Endothelial cell of umbilical vein (primary cell): ENCODE data around the gene DPH1. TPM values are rescaled to one million over a fixed set of nuclear protein-coding genes. Genes with fewer than 3 reads are reported as not detected.

Source experiments
- BruUV-seq: library from RNA; stranded (reverse); fragments of 400-500 nt; replicated peaks from 2 replicates; lab custom pipeline; 2021; lab: Mats Ljungman, UMichigan
- CTCF ChIA-PET: fragments of 300-600, 350-600 bp; sonication (Branson Sonifier 250); formaldehyde crosslinking; loops from one replicate; lab custom pipeline; 2021; ENCODE audit warnings: antibody characterized with exemption, inconsistent platforms; lab: Charles Lee
- POLR2A ChIA-PET: fragments of 300-600, 350-600 bp; sonication (Branson Sonifier 250); formaldehyde crosslinking; loops from one replicate; lab custom pipeline; 2021; ENCODE audit warnings: antibody characterized with exemption, inconsistent platforms; lab: Charles Lee
- DNase-seq: peaks from one replicate; pipeline ENCODE4 v3.0.0-alpha.2; 2011; ENCODE audit warnings: low read depth, low spot score
- FAIRE-seq: peaks from 2 replicates; lab custom pipeline; 2011; peaks lifted over from hg19 to GRCh38; lab: Jason Lieb, UNC
- H2AFZ ChIP-seq: 2 replicates; pipeline ENCODE4 v1.6.0; 2012; ENCODE audit warnings: low read depth, low read length, control low read depth, inconsistent platforms
- H3K27ac ChIP-seq: 2 replicates; pipeline ENCODE4 v1.5.1; 2011; ENCODE audit warnings: low read depth, mild to moderate bottlenecking, control low read depth, low read length, moderate library complexity; ENCODE audit not compliant: insufficient read depth
- H3K27me3 ChIP-seq, 2 experiments: 2 replicates each; pipeline versions ENCODE4 v1.6.0 to v1.6.1; 2011; ENCODE audit warnings: low read length in 2 of 2, mixed read lengths in 1 of 2; ENCODE audit not compliant: control insufficient read depth in 2 of 2, insufficient read depth in 2 of 2
- H3K36me3 ChIP-seq, 2 experiments: 2 replicates in 1 of 2; 3 replicates in 1 of 2; pipeline ENCODE4 v1.5.1; 2011; ENCODE audit warnings: low read length in 2 of 2, mild to moderate bottlenecking in 1 of 2, moderate library complexity in 1 of 2; ENCODE audit not compliant: control insufficient read depth in 2 of 2, insufficient read depth in 2 of 2; ENCODE audit errors: extremely low read depth in 1 of 2
- H3K4me1 ChIP-seq: 3 replicates; pipeline ENCODE4 v1.5.1; 2011; ENCODE audit warnings: mild to moderate bottlenecking, low read length; ENCODE audit not compliant: control insufficient read depth, insufficient read depth; ENCODE audit errors: extremely low read depth
- H3K4me2 ChIP-seq: 2 replicates; pipeline ENCODE4 v1.6.1; 2011; ENCODE audit warnings: low read length, control low read depth, mixed read lengths; ENCODE audit not compliant: insufficient read depth
- H3K4me3 ChIP-seq, 3 experiments: fragments of 200-600 bp in 1 of 3; sonication (generic), shearing (Covaris generic) in 1 of 3; replicated peaks in 1 of 3; 2 replicates each; pipeline ENCODE4 v1.5.1; 2011 to 2016; ENCODE audit warnings: control low read depth in 3 of 3, low read length in 3 of 3, mild to moderate bottlenecking in 2 of 3, inconsistent platforms in 1 of 3, low read depth in 1 of 3, moderate library complexity in 1 of 3; ENCODE audit not compliant: insufficient read depth in 1 of 3
- H3K79me2 ChIP-seq: 2 replicates; pipeline ENCODE4 v1.6.0; 2012; ENCODE audit warnings: low read length, inconsistent platforms; ENCODE audit not compliant: control insufficient read depth, insufficient read depth
- H3K9ac ChIP-seq: replicated peaks from 2 replicates; pipeline ENCODE3; 2011; ENCODE audit warnings: low read length, control low read depth; ENCODE audit not compliant: insufficient read depth; ENCODE audit errors: extremely low read depth
- H3K9me1 ChIP-seq: replicated peaks from 3 replicates; pipeline ENCODE4 v1.6.0; 2011; ENCODE audit warnings: mild to moderate bottlenecking, low read length; ENCODE audit not compliant: control insufficient read depth, insufficient read depth; ENCODE audit errors: extremely low read depth
- H3K9me3 ChIP-seq: replicated peaks from 2 replicates; pipeline ENCODE4 v1.5.1; 2012; ENCODE audit warnings: low read length, inconsistent platforms; ENCODE audit not compliant: control insufficient read depth, insufficient read depth
- H4K20me1 ChIP-seq: replicated peaks from 2 replicates; pipeline ENCODE3; 2011; ENCODE audit warnings: mild to moderate bottlenecking, low read length; ENCODE audit not compliant: control insufficient read depth, insufficient read depth; ENCODE audit errors: extremely low read depth
- EZH2 ChIP-seq: IDR thresholded peaks from 2 replicates; pipeline ENCODE4 v1.6.1; 2012; ENCODE audit warnings: borderline replicate concordance, low read depth, mild to moderate bottlenecking, moderate library complexity, low read length, inconsistent platforms; ENCODE audit not compliant: severe bottlenecking
- FOS ChIP-seq: IDR thresholded peaks from 2 replicates; pipeline ENCODE4 v1.6.1; 2011; ENCODE audit warnings: mild to moderate bottlenecking, low read length, moderate library complexity, borderline replicate concordance; ENCODE audit not compliant: insufficient read depth
- GATA2 ChIP-seq: IDR thresholded peaks from 2 replicates; pipeline ENCODE4 v1.7.0; 2011; ENCODE audit warnings: low read depth, mild to moderate bottlenecking, moderate library complexity, mixed read lengths, low read length; ENCODE audit not compliant: insufficient read length, insufficient read depth
- JUN ChIP-seq: IDR thresholded peaks from 2 replicates; pipeline ENCODE4 v1.6.1; 2011; ENCODE audit warnings: borderline replicate concordance, low read depth; ENCODE audit not compliant: insufficient read length, insufficient read depth
- MYC ChIP-seq: IDR thresholded peaks from one replicate; pipeline ENCODE4 v1.6.1; 2011; ENCODE audit warnings: mild to moderate bottlenecking, low read depth, low read length
- POLR2A ChIP-seq: IDR thresholded peaks from 2 replicates; pipeline ENCODE4 v1.6.1; 2012; ENCODE audit warnings: low read depth, mild to moderate bottlenecking, control low read depth, low read length
- POLR2AphosphoS5 ChIP-seq: IDR thresholded peaks from 2 replicates; pipeline ENCODE4 v1.6.1; 2012; ENCODE audit warnings: low read depth, mild to moderate bottlenecking, control low read depth, low read length, moderate library complexity; ENCODE audit not compliant: insufficient read depth
- dilution Hi-C: fragments of 300-500 bp; cut with MboI; formaldehyde crosslinking; loops from one replicate; pipeline ENCODE4 v1.15.0; 2019; ENCODE audit warnings: low sequenced_read_pairs; ENCODE audit not compliant: extremely low pct_ligation_motif_present
- intact Hi-C: fragments of 100-400 bp; cut with micrococcal nuclease; formaldehyde crosslinking; loops from one replicate; pipeline ENCODE4 v1.10.0; 2022
- polyA plus RNA-seq, 4 experiments: library from polyadenylated mRNA; depleted of rRNA in 3 of 4; stranded (reverse) in 3 of 4; unstranded in 1 of 4; fragments of >200 nt; gene quantifications; 2 replicates each; pipeline versions ENCODE4 v1.2.1 to v1.2.3, GENCODE V29; 2011 to 2012; ENCODE audit warnings: missing spikeins in 1 of 4
- total RNA-seq: library from RNA; stranded (reverse); gene quantifications from 2 replicates; pipeline ENCODE4 v1.2.3, GENCODE V29; 2021
- TF ChIP-seq, protein P1 (sequence below): IDR thresholded peaks from 2 replicates; pipeline ENCODE4 v1.6.1; 2011; ENCODE audit not compliant: insufficient read depth, insufficient read length
- TF ChIP-seq, protein P2 (sequence below), 2 donors: IDR thresholded peaks; 1 replicate in 1 of 2; 2 replicates in 1 of 2; pipeline ENCODE4 v1.5.1; 2011; ENCODE audit warnings: low read length in 2 of 2, mild to moderate bottlenecking in 2 of 2, moderate library complexity in 2 of 2, control low read depth in 1 of 2, inconsistent platforms in 1 of 2, low read depth in 1 of 2; ENCODE audit not compliant: insufficient read depth in 1 of 2; ENCODE audit errors: extremely low read depth in 1 of 2

DPH1 gene
- total and polyA plus RNA-seq, 2 donors (not counting 3 experiments of a cell fraction or from before 2014, with no cell fraction given): 37.8 to 45.6 TPM

DNA sequence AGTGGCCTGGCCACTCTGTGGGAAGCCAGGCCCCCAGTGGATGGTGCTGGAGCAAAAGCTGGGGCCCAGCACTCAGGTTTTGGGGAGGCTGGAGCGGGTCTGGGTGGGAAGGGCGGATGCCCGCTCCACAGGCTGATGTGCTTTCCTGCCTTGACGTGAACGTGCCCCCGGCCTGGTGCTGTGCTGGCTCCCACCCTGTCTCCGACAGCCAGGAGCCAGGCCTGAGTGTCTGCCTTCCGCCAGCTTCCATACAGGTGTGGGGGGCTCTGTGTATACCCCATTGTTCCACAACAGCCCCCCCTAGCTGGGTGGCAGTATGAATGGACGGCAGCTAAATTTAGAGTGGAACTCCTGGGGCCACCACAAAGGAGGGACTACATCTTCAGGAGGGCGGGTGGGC is 45.0 kb downstream of the DPH1 start:
- no peaks in the 10 kb centered on the region for H3K27me3 ChIP-seq
- no peak for TF ChIP-seq FOS
- TF ChIP-seq EZH2: no peak
- TF ChIP-seq MYC: no peak
- TF ChIP-seq JUN: no peak
- TF ChIP-seq, protein P1, sequence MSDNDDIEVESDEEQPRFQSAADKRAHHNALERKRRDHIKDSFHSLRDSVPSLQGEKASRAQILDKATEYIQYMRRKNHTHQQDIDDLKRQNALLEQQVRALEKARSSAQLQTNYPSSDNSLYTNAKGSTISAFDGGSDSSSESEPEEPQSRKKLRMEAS: no peak
- no peak for TF ChIP-seq POLR2AphosphoS5
- no peak for TF ChIP-seq GATA2
- TF ChIP-seq POLR2A: no peak
- TF ChIP-seq, protein P2, sequence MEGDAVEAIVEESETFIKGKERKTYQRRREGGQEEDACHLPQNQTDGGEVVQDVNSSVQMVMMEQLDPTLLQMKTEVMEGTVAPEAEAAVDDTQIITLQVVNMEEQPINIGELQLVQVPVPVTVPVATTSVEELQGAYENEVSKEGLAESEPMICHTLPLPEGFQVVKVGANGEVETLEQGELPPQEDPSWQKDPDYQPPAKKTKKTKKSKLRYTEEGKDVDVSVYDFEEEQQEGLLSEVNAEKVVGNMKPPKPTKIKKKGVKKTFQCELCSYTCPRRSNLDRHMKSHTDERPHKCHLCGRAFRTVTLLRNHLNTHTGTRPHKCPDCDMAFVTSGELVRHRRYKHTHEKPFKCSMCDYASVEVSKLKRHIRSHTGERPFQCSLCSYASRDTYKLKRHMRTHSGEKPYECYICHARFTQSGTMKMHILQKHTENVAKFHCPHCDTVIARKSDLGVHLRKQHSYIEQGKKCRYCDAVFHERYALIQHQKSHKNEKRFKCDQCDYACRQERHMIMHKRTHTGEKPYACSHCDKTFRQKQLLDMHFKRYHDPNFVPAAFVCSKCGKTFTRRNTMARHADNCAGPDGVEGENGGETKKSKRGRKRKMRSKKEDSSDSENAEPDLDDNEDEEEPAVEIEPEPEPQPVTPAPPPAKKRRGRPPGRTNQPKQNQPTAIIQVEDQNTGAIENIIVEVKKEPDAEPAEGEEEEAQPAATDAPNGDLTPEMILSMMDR (IDR thresholded peaks at IDR 0.05; ENCODE audit: extremely low read depth in 1 of 2, insufficient read depth in 1 of 2, low read depth in 1 of 2, low read length in 2 of 2): no peak
- CTCF ChIA-PET: interaction anchor here (1.9 to 2.3 kb wide), 3 partner anchors 11 to 170 kb away, joined by 4 to 10 read pairs (median 7); no protein-coding TSS in a partner anchor
- H3K9ac ChIP-seq: no peak overlapping the region
- H4K20me1 ChIP-seq: no peaks in the 10 kb centered on the region
- H3K36me3 ChIP-seq: peaks cover 0 to 7% of the 10 kb centered on the region in 2 experiments
- FAIRE-seq: no peak
- intact Hi-C loops: no loop called here
- H3K4me1 ChIP-seq: peaks cover 32% of the 10 kb centered on the region
- DNase-seq: no peak
- no peak overlapping the region for H3K4me3 ChIP-seq
- no peaks in the 10 kb centered on the region for H3K79me2 ChIP-seq
- no peak overlapping the region for H3K4me2 ChIP-seq
- H3K9me1 ChIP-seq: no peaks in the 10 kb centered on the region
- no peak overlapping the region for H2AFZ ChIP-seq
- no TSS peak for BruUV-seq
- H3K9me3 ChIP-seq: no peaks in the 10 kb centered on the region
- dilution Hi-C loops: no loop called here
- POLR2A ChIA-PET: no interaction called here
- H3K27ac ChIP-seq: no peak overlapping the region
